Osteocyte (in vitro differentiated cells): ENCODE measurements around the gene KLB. TPM values are rescaled to one million over a fixed set of nuclear protein-coding genes. Genes with fewer than 3 reads are reported as not detected.

Experiments
- DNase-seq: peaks from one replicate; pipeline ENCODE4 v3.0.0; 2021; ENCODE audit warnings: mixed read lengths; ENCODE audit not compliant: unreplicated experiment; ENCODE audit errors: extremely low spot score
- H3K27ac Mint-ChIP-seq: one replicate; pipeline ENCODE4 v1.8.0; 2021; ENCODE audit warnings: mild to moderate bottlenecking, mixed read lengths; ENCODE audit not compliant: unreplicated experiment
- H3K27me3 Mint-ChIP-seq: one replicate; pipeline ENCODE4 v1.8.0; 2021; ENCODE audit warnings: mixed read lengths; ENCODE audit not compliant: unreplicated experiment
- H3K36me3 Mint-ChIP-seq: one replicate; pipeline ENCODE4 v1.8.0; 2021; ENCODE audit warnings: mixed read lengths; ENCODE audit not compliant: unreplicated experiment
- H3K4me1 Mint-ChIP-seq: one replicate; pipeline ENCODE4 v1.8.0; 2021; ENCODE audit warnings: mixed read lengths; ENCODE audit not compliant: unreplicated experiment
- H3K4me3 Mint-ChIP-seq: one replicate; pipeline ENCODE4 v1.8.0; 2021; ENCODE audit warnings: mild to moderate bottlenecking, moderate library complexity, mixed read lengths; ENCODE audit not compliant: unreplicated experiment
- H3K9me3 Mint-ChIP-seq: one replicate; pipeline ENCODE4 v1.8.0; 2021; ENCODE audit warnings: mixed read lengths; ENCODE audit not compliant: unreplicated experiment
- total RNA-seq: library from RNA; stranded (reverse); gene quantifications from 2 replicates; pipeline ENCODE4 v1.2.1, GENCODE V29; 2021
- TF ChIP-seq, protein P1 (sequence below): fragments of 200-600 bp; sonication (generic); IDR thresholded peaks from 2 replicates; pipeline ENCODE4 v1.5.0; 2021; ENCODE audit warnings: antibody characterized with exemption, mild to moderate bottlenecking, moderate library complexity

The KLB gene
- total RNA-seq, 1 donor from 2014 or later: not detected

DNA sequence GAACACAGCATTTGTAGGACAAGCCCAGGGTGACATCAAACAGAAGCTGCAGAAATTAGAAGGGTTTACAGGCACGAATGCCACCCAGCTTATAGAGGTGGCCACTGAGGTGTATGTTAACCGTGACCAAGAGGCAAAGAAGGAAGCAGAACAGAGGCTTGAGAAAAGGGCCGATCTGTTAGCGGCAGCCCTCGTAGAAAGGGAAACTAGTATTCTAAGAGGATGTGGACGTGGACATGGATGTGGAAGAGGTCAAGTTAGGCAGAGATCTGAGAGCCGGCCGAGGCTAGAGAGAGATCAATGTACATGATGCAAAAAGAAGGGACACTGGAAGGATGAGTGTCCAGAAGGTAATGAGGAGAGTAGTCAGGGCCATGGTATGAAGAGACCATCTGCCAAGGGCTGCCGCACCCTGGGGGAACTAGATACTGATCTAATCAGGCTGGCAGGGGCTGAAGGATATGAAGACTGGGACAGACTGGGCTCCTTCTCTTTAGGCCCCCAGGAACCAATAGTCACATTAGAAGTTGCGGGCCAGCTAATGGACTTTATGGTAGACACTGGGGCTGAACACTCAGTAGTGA, 79.6 kb downstream of the KLB start:
- Mint-ChIP-seq H3K4me1 (no peaks in the 10 kb centered on the region), H3K27me3 (no peaks in the 10 kb centered on the region), H3K9me3 (no peaks in the 10 kb centered on the region), H3K4me3 (no peak overlapping the region), H3K27ac (no peak overlapping the region), H3K36me3 (no peaks in the 10 kb centered on the region)
- DNase-seq: peak; percentile 67
- TF ChIP-seq, protein P1, sequence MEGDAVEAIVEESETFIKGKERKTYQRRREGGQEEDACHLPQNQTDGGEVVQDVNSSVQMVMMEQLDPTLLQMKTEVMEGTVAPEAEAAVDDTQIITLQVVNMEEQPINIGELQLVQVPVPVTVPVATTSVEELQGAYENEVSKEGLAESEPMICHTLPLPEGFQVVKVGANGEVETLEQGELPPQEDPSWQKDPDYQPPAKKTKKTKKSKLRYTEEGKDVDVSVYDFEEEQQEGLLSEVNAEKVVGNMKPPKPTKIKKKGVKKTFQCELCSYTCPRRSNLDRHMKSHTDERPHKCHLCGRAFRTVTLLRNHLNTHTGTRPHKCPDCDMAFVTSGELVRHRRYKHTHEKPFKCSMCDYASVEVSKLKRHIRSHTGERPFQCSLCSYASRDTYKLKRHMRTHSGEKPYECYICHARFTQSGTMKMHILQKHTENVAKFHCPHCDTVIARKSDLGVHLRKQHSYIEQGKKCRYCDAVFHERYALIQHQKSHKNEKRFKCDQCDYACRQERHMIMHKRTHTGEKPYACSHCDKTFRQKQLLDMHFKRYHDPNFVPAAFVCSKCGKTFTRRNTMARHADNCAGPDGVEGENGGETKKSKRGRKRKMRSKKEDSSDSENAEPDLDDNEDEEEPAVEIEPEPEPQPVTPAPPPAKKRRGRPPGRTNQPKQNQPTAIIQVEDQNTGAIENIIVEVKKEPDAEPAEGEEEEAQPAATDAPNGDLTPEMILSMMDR: no peak

DNA sequence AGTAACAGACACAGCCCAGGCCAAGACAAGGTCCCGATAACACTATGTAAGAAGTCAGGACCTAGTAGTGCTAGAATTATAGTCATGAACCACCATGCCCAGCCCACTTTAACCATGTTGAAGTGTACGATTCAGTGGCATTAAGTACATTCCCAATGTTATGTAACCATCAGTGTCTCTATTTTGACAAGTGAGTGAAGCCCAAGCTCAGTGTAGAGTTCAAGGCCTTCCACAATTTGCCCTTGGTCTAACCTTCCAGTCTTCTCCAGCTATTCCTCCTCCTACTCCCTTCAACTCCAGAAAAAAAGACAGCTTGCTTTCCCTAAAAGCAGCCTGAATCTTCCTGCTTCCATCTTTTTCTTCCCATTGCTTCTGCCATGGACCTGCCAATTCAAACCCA, 83.6 kb downstream of the KLB start:
- no peak overlapping the region for H3K27ac Mint-ChIP-seq
- no peaks in the 10 kb centered on the region for H3K27me3 Mint-ChIP-seq
- no peaks in the 10 kb centered on the region for H3K4me1 Mint-ChIP-seq
- no peak for DNase-seq
- no peaks in the 10 kb centered on the region for H3K36me3 Mint-ChIP-seq
- TF ChIP-seq, protein P1: no peak
- H3K4me3 Mint-ChIP-seq: no peak overlapping the region
- no peaks in the 10 kb centered on the region for H3K9me3 Mint-ChIP-seq

DNA sequence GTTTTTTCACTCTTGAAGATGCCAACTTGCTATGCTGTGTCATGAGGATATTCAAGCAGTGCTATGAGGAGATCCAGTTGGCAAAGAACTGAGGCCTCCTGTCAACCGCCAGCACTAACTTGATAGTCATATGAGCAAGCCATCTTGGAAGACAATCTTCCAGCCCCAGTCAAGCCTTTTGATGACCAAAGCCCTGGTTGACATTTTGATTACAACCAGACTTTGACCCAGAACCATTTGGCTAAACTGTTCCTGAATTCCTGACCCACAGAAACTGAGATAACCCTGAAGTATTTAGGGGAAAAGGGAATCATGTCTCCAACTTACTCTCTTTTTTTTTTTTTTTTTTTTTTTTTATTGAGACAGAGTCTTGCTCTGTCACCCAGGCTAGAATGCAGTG, 87.6 kb downstream of the KLB start:
- Mint-ChIP-seq H3K27ac (no peak overlapping the region), H3K9me3 (no peaks in the 10 kb centered on the region), H3K4me3 (no peak overlapping the region), H3K4me1 (peaks cover 7% of the 10 kb centered on the region), H3K27me3 (no peaks in the 10 kb centered on the region), H3K36me3 (peaks cover 15% of the 10 kb centered on the region)
- no peak for DNase-seq
- TF ChIP-seq, protein P1: no peak

DNA sequence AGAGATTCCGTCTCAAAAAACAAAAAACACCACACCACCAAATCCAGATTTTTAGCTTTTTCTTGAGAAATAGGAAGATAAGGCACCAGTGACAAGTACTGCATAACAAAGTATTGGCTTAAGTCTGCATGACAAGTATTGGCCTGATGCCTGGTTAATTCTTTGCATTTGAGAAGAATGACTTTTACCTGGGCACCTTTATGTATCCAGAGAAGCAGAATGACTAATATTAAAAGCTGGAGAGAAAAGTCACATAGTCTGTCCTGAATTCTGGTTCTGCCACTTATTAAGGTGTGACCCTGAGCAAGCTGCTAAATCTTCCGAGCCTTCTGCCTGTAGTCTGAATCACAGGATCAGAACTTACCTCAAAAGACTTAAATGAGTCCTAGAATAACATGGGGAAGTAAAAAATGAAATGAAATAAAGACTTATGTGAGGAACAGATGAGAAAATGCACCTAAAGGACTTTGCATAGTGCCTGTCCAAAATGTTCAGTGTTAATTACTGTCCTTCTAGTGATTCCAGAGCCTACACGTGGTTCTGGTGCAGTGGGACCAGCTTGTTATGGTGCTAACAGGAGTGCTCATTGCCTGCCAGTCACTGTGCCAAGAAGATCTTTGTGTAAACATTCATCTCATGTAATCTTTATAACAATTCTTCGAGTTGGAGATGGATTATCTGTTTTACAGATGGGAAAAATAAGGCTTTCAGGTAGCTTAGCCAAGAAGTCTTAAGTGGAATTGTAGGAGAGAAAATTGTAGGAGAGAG, 88.9 kb downstream of the KLB start:
- H3K4me1 Mint-ChIP-seq: peaks cover 11% of the 10 kb centered on the region
- H3K27me3 Mint-ChIP-seq: no peaks in the 10 kb centered on the region
- TF ChIP-seq, protein P1: no peak
- H3K27ac Mint-ChIP-seq: peak overlapping the region; percentile 45
- no peak overlapping the region for H3K4me3 Mint-ChIP-seq
- no peak for DNase-seq
- H3K36me3 Mint-ChIP-seq: peaks cover 20% of the 10 kb centered on the region
- H3K9me3 Mint-ChIP-seq: no peaks in the 10 kb centered on the region

DNA sequence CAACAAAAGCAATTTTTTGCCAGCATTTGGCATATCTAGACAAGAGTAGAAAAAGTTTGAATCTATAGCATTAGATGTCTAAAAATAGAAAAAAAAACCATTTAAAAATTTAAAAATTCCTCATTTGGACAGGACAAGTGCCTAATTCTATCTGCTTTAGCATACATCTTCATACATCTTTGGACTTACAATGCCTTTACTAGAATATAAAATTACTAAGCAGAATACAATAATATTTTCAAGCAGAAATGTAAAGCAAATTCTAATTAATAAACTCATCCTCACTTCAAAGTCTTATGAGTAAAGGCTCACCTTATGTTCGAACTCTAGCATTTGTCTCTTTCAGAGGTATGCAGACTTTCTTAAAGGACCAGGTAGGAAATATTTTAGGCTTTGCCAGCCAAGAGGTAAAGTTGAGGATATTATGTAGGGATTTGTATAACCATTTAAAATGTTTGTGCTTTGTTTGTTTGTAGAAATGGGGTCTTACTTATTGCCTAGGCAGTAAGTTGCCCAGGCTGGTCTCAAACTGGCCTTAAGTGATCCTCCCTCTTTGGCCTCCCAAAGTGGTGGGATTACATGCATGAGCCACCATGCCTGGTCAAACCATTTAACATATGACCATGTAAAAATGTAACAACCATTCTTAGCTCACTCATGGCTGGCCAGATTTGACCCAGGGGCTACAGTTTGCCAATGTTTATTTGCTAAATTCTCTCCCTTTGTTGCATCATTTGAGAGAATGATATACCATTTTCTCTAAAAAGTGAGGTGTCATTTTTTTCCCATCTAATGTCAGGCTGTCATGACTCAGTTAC, 91.4 kb downstream of the KLB start:
- H3K27ac Mint-ChIP-seq: no peak overlapping the region
- no peaks in the 10 kb centered on the region for H3K27me3 Mint-ChIP-seq
- peaks cover 29% of the 10 kb centered on the region for H3K36me3 Mint-ChIP-seq
- TF ChIP-seq, protein P1: no peak
- H3K9me3 Mint-ChIP-seq: no peaks in the 10 kb centered on the region
- DNase-seq: no peak
- H3K4me1 Mint-ChIP-seq: peaks cover 34% of the 10 kb centered on the region
- no peak overlapping the region for H3K4me3 Mint-ChIP-seq
